Measurements from ENCODE around the gene VLDLR.

Gene VLDLR

GRCh38 chr9:2621722-2622460 is at the start of gene VLDLR:
VLDLR (plus strand) TSS chr9:2621787; CDS start chr9:2622190, 403 bp downstream.
- TF ChIP-seq CTCF (IDR thresholded peaks at IDR 0.05; ENCODE audit: low read length, missing control alignments): no peak
- H3K4me3 ChIP-seq (replicated peaks; ENCODE audit: low read depth, low read length): peak within 1 kb of the TSS; percentile 65
- DNase-seq (ENCODE audit: low read depth): peak; percentile 19

DNA sequence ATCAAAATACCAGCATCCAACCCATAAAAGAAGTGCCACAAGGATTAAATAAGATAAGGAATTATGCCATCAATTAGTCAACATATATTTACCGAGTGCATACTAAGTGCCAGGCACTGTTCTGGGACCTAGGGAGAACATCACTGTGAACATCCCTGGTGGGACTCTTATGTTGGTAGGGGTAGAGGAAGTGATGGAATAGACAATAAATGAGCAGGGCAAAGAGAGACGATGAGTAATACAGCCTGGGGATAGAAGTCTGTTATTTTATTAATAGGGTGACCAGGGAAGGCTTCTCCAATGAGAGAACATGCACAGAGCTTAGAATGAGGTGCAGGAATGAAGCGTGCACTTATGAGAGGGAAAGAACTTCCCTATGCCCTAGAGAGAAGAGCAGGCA is 47.4 kb upstream of the VLDLR start:
- DNase-seq (ENCODE audit: low read depth): no peak
- no peak for TF ChIP-seq CTCF (IDR thresholded peaks at IDR 0.05; ENCODE audit: low read length, missing control alignments)
- H3K4me3 ChIP-seq (replicated peaks; ENCODE audit: low read depth, low read length): no peak overlapping the region

DNA sequence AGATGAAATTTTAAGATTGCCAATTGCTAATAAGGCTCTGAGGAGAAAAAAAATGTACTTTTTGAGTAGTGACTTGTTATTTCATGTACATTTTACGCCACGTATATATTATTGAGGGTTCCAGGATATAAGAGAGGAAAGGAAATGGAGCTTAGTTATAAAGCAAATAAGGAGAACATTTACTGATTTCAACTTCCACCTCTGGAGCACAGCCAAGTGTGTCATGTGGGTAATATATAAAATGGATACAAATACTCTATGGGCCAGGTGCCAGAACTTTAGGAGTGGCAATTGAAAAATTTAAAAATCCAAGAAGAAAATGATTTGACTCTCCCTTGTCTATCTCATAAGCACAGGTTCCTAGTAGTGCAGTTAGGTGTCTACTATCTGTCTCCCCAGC is 45.0 kb upstream of the VLDLR start:
- DNase-seq (ENCODE audit: low read depth): peak; percentile 12
- no peak for TF ChIP-seq CTCF (IDR thresholded peaks at IDR 0.05; ENCODE audit: low read length, missing control alignments)
- no peak overlapping the region for H3K4me3 ChIP-seq (replicated peaks; ENCODE audit: low read depth, low read length)

DNA sequence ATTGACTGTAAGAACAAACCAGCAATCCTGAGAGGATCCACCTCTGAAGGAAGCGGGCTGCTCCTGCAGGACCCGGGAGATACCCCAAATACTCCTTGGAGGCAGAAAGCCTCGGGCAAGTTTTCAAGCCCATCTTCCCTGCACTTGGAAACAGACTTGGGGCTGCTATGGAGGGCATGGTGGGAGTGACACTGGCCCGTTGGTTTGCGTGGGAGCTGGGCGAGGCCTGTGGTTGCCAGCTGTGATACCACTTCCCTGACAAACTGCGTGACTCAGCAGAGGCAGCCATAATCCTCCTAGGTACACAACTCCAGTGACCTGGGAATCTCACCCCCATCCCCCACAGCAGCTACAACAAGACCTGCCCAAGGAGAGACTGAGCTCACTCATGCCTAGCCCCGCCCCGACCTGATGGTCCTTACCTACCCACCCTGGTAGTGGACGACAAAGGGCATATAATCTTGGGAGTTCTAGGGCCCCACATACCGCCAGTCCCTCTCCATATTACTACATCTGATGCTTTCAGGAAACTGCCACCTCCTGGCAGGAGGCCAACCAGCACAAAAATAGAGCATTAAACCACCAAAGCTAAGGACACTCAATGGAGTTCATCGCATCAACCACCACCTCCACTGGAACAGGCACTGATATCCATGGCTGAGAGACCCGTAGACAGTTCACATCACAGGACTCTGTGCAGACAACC is 38.1 kb upstream of the VLDLR start:
- no peak for TF ChIP-seq CTCF (IDR thresholded peaks at IDR 0.05; ENCODE audit: low read length, missing control alignments)
- no peak for DNase-seq (ENCODE audit: low read depth)
- no peak overlapping the region for H3K4me3 ChIP-seq (replicated peaks; ENCODE audit: low read depth, low read length)

DNA sequence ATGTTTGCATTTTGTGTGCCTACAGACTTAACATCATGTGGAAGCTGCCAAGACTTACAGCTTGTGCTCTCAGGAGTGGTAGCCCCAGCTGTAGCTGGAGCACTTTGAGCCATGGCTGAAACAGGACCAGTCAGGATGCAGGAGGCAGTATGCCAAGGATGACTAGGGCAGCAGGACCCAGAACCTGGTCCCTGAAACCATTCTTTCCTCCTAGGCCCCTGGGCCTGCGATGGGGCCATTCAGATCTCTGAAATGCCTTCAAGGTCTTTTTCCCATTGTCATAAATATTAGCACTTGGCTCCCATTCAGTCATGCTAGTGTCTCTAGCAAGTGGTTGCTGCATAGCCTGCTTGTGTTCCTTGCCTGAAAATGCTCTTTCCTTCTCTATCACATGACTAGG is 29.6 kb upstream of the VLDLR start:
- TF ChIP-seq CTCF (IDR thresholded peaks at IDR 0.05; ENCODE audit: low read length, missing control alignments): no peak
- no peak for DNase-seq (ENCODE audit: low read depth)
- H3K4me3 ChIP-seq (replicated peaks; ENCODE audit: low read depth, low read length): no peak overlapping the region

GRCh38 chr9:2593744-2594143 is 27.8 kb upstream of the VLDLR start:
- no peak for TF ChIP-seq CTCF (IDR thresholded peaks at IDR 0.05; ENCODE audit: low read length, missing control alignments)

More at GRCh38 chr9:2593744-2594143, 27.8 kb upstream of the VLDLR start:
- no peak for DNase-seq (ENCODE audit: low read depth)
- H3K4me3 ChIP-seq (replicated peaks; ENCODE audit: low read depth, low read length): no peak overlapping the region

All from fibroblast of pulmonary artery (primary cell).